Measurements from ENCODE around the gene PRLH. TPM values are rescaled to one million over a fixed set of nuclear protein-coding genes. Genes with fewer than 3 reads are reported as not detected.

PRLH gene
- polyA plus RNA-seq, 2 of the 4 experiments (the other 2 are of a cell fraction): not detected

DNA sequence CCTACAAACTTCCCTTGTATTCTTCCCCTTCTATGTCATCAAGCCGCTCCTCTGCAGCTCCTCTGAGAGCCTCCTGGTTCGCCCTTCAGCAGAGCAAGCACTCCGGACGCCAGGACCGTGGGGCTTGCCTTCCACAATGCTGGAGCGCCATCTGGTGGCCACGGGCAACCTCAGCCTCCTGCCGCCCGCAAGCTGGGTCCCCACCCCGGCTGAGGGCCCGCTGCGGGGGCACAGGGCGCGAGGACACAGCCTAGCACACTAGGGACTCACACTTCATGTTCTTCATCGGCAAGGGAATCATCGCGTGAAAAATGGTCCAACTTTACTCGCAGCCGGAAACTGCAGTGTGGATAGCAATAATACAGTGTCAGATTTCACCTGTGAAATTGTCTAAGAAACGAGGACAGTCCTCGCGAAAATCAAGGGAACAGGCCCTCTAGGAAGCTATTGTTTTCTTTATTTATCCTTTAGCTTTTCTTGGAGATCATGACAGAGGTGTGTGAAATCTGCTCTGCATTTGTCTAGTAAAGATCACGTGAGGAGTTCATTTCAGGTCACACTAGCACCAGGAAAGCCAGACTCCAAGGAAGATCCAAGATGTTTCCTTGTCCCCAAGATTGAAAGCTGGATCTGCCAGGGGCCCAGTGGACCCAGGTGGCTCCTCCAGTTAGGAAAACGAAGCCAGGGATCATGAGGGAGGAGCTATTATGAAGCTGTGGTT lies 5.8 kb downstream of the PRLH start:
- WGBS (ENCODE audit: missing lambda C conversion rate): 13% methylated on average over 16 of the region's 24 CpGs
- Histone ChIP-seq H3K4me3 (no peak overlapping the region), H3K27ac (peak overlapping the region; percentile 55 to 71; a peak in 5 of 6 replicates), H3K4me2 (peak overlapping the region; percentile 58), H3K4me1 (peaks cover 10% of the 10 kb centered on the region; the same call in 2 of the 3 replicates), H3K9me3 (no peaks in the 10 kb centered on the region)
- peak; percentile 89 to 99 for ATAC-seq
- peak; percentile 54 for FAIRE-seq
- DNase-seq (ENCODE audit: low read depth in 1 of 2, low spot score in 1 of 2): peak; percentile 92 to 95
- POLR2A ChIA-PET: interaction anchor here (0.6 to 1.6 kb wide), 5 partner anchors 60 to 486 kb away, joined by 4 to 9 read pairs (median 6); partner anchors contain the start of gene COPS8
- CTCF ChIA-PET: interaction anchor here (0.6 to 5.5 kb wide), 105 partner anchors 10 to 511 kb away, joined by 3 to 146 read pairs (median 5); partner anchors contain the start of genes COL6A3, COPS8, MLPH and RAB17
- TF ChIP-seq FOSB (CRISPR knock-in tag; IDR thresholded peaks at IDR 0.05): no peak
- TF ChIP-seq, protein P1, sequence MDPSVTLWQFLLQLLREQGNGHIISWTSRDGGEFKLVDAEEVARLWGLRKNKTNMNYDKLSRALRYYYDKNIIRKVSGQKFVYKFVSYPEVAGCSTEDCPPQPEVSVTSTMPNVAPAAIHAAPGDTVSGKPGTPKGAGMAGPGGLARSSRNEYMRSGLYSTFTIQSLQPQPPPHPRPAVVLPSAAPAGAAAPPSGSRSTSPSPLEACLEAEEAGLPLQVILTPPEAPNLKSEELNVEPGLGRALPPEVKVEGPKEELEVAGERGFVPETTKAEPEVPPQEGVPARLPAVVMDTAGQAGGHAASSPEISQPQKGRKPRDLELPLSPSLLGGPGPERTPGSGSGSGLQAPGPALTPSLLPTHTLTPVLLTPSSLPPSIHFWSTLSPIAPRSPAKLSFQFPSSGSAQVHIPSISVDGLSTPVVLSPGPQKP (IDR thresholded peaks at IDR 0.05; ENCODE audit: low read depth, low read length): no peak
- TF ChIP-seq HEYL (CRISPR knock-in tag; IDR thresholded peaks at IDR 0.05): no peak
- TF ChIP-seq JUN (IDR thresholded peaks at IDR 0.05): no peak
- TF ChIP-seq CHD4 (IDR thresholded peaks at IDR 0.05; ENCODE audit: borderline replicate concordance): no peak
- TF ChIP-seq NFE2L2 (conservative IDR thresholded peaks at IDR 0.05; ENCODE audit: low read length): no peak
- TF ChIP-seq PHF8 (IDR thresholded peaks at IDR 0.05; ENCODE audit: borderline replicate concordance, low read depth): no peak
- TF ChIP-seq KDM5A (IDR thresholded peaks at IDR 0.05): no peak
- TF ChIP-seq ESRRA (IDR thresholded peaks at IDR 0.05; ENCODE audit: borderline replicate concordance, low read length): no peak
- TF ChIP-seq CEBPB (IDR thresholded peaks at IDR 0.05): no peak
- TF ChIP-seq EP300 (IDR thresholded peaks at IDR 0.05): no peak
- TF ChIP-seq MYC (IDR thresholded peaks at IDR 0.05; ENCODE audit: borderline replicate concordance, low read length): no peak
- no peak for TF ChIP-seq BHLHE40 (IDR thresholded peaks at IDR 0.05; ENCODE audit: low read depth, low read length)
- TF ChIP-seq, protein P2, sequence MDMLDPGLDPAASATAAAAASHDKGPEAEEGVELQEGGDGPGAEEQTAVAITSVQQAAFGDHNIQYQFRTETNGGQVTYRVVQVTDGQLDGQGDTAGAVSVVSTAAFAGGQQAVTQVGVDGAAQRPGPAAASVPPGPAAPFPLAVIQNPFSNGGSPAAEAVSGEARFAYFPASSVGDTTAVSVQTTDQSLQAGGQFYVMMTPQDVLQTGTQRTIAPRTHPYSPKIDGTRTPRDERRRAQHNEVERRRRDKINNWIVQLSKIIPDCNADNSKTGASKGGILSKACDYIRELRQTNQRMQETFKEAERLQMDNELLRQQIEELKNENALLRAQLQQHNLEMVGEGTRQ (IDR thresholded peaks at IDR 0.05): no peak
- no peak for TF ChIP-seq ZFP36 (IDR thresholded peaks at IDR 0.05; ENCODE audit: borderline replicate concordance, partially characterized antibody)
- TF ChIP-seq, protein P3, sequence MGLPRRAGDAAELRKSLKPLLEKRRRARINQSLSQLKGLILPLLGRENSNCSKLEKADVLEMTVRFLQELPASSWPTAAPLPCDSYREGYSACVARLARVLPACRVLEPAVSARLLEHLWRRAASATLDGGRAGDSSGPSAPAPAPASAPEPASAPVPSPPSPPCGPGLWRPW (IDR thresholded peaks at IDR 0.05): no peak
- TF ChIP-seq, protein P4, sequence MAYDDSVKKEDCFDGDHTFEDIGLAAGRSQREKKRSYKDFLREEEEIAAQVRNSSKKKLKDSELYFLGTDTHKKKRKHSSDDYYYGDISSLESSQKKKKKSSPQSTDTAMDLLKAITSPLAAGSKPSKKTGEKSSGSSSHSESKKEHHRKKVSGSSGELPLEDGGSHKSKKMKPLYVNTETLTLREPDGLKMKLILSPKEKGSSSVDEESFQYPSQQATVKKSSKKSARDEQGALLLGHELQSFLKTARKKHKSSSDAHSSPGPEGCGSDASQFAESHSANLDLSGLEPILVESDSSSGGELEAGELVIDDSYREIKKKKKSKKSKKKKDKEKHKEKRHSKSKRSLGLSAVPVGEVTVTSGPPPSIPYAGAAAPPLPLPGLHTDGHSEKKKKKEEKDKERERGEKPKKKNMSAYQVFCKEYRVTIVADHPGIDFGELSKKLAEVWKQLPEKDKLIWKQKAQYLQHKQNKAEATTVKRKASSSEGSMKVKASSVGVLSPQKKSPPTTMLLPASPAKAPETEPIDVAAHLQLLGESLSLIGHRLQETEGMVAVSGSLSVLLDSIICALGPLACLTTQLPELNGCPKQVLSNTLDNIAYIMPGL (CRISPR knock-in tag; IDR thresholded peaks at IDR 0.05; ENCODE audit: borderline replicate concordance): no peak
- TF ChIP-seq, protein P5, sequence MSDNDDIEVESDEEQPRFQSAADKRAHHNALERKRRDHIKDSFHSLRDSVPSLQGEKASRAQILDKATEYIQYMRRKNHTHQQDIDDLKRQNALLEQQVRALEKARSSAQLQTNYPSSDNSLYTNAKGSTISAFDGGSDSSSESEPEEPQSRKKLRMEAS (IDR thresholded peaks at IDR 0.05): 0 out of 2 replicates have a peak, but pooled peaks have one; percentile 34
- TF ChIP-seq RFX5 (IDR thresholded peaks at IDR 0.05): no peak
- no peak for TF ChIP-seq TP53 (CRISPR knock-in tag; IDR thresholded peaks at IDR 0.05)
- no peak for TF ChIP-seq FOXS1 (CRISPR knock-in tag; IDR thresholded peaks at IDR 0.05)
- no peak for TF ChIP-seq SREBF2 (IDR thresholded peaks at IDR 0.05)
- no peak for TF ChIP-seq CBX8 (IDR thresholded peaks at IDR 0.05)
- TF ChIP-seq, protein P6, sequence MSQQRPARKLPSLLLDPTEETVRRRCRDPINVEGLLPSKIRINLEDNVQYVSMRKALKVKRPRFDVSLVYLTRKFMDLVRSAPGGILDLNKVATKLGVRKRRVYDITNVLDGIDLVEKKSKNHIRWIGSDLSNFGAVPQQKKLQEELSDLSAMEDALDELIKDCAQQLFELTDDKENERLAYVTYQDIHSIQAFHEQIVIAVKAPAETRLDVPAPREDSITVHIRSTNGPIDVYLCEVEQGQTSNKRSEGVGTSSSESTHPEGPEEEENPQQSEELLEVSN (IDR thresholded peaks at IDR 0.05; ENCODE audit: borderline replicate concordance, low read depth): peak; percentile 18; the same call in 1 of the 2 replicates
- TF ChIP-seq SMC3 (IDR thresholded peaks at IDR 0.05): peak; percentile 99
- TF ChIP-seq, protein P7, sequence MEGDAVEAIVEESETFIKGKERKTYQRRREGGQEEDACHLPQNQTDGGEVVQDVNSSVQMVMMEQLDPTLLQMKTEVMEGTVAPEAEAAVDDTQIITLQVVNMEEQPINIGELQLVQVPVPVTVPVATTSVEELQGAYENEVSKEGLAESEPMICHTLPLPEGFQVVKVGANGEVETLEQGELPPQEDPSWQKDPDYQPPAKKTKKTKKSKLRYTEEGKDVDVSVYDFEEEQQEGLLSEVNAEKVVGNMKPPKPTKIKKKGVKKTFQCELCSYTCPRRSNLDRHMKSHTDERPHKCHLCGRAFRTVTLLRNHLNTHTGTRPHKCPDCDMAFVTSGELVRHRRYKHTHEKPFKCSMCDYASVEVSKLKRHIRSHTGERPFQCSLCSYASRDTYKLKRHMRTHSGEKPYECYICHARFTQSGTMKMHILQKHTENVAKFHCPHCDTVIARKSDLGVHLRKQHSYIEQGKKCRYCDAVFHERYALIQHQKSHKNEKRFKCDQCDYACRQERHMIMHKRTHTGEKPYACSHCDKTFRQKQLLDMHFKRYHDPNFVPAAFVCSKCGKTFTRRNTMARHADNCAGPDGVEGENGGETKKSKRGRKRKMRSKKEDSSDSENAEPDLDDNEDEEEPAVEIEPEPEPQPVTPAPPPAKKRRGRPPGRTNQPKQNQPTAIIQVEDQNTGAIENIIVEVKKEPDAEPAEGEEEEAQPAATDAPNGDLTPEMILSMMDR (IDR thresholded peaks at IDR 0.05): peak; percentile 98
- TF ChIP-seq POLR2AphosphoS2 (conservative IDR thresholded peaks at IDR 0.05; ENCODE audit: low read length): no peak
- peak; percentile 99 to 100 for TF ChIP-seq RAD21 (conservative IDR thresholded peaks at IDR 0.05 in 1 of 2, IDR thresholded peaks at IDR 0.05 in 1 of 2)
- TF ChIP-seq, protein P8, sequence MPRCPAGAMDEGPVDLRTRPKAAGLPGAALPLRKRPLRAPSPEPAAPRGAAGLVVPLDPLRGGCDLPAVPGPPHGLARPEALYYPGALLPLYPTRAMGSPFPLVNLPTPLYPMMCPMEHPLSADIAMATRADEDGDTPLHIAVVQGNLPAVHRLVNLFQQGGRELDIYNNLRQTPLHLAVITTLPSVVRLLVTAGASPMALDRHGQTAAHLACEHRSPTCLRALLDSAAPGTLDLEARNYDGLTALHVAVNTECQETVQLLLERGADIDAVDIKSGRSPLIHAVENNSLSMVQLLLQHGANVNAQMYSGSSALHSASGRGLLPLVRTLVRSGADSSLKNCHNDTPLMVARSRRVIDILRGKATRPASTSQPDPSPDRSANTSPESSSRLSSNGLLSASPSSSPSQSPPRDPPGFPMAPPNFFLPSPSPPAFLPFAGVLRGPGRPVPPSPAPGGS (IDR thresholded peaks at IDR 0.05): no peak
- no peak for TF ChIP-seq RNF2 (IDR thresholded peaks at IDR 0.05; ENCODE audit: borderline replicate concordance, low read depth)
- TF ChIP-seq FOSL2 (IDR thresholded peaks at IDR 0.05): no peak
- no peak for TF ChIP-seq FOSL2 (CRISPR knock-in tag; IDR thresholded peaks at IDR 0.05)
- no peak for TF ChIP-seq RARB (CRISPR knock-in tag; IDR thresholded peaks at IDR 0.05)

Data from A549 (cell line).